IPS-18c (cell line): ENCODE measurements around the gene AIP.

Experiments used
- H3K4me3 ChIP-seq: 2 replicates; pipeline ENCODE4 v1.7.0; 2013; ENCODE audit warnings: low read depth, mild to moderate bottlenecking, low read length, moderate library complexity; ENCODE audit not compliant: insufficient read depth
- H3K9me3 ChIP-seq: one replicate; pipeline ENCODE4 v1.6.1; 2013; ENCODE audit warnings: mild to moderate bottlenecking, low read length, moderate library complexity; ENCODE audit not compliant: control insufficient read depth, insufficient read depth

Gene AIP

GRCh38 chr11:67532889-67533288 is 50.1 kb downstream of the AIP start:
- H3K4me3 ChIP-seq: no peak overlapping the region

GRCh38 chr11:67534070-67534679 is 51.3 kb downstream of the AIP start:
- H3K9me3 ChIP-seq: peaks cover 11% of the 10 kb centered on the region
- no peak overlapping the region for H3K4me3 ChIP-seq

More at GRCh38 chr11:67532889-67533288, 50.1 kb downstream of the AIP start:
- peaks cover 15% of the 10 kb centered on the region for H3K9me3 ChIP-seq

- peaks cover 11% of the 10 kb centered on the region for H3K9me3 ChIP-seq
- H3K4me3 ChIP-seq: no peak overlapping the region
Observed at GRCh38 chr11:67535561-67535960, 52.7 kb downstream of the AIP start.

GRCh38 chr11:67538306-67538705 is 55.5 kb downstream of the AIP start:
- peaks cover 10% of the 10 kb centered on the region for H3K9me3 ChIP-seq
- no peak overlapping the region for H3K4me3 ChIP-seq

GRCh38 chr11:67538823-67539505 is 56.1 kb downstream of the AIP start:
- peaks cover 5% of the 10 kb centered on the region for H3K9me3 ChIP-seq
- H3K4me3 ChIP-seq: no peak overlapping the region

- Histone ChIP-seq H3K9me3 (peaks cover 5% of the 10 kb centered on the region), H3K4me3 (no peak overlapping the region)
Observed at GRCh38 chr11:67539550-67539949, 56.7 kb downstream of the AIP start.
